GM18873 (cell line): ENCODE measurements around the gene MAS1L.

Source experiments
- ATAC-seq: cut with Tn5 transposase; IDR thresholded peaks from one replicate; pipeline ENCODE4 v1.9.1; 2021; ENCODE audit warnings: mild to moderate bottlenecking, moderate library complexity, moderate number of reproducible peaks; ENCODE audit not compliant: unreplicated experiment, low FRiP score

Gene MAS1L, protein sequence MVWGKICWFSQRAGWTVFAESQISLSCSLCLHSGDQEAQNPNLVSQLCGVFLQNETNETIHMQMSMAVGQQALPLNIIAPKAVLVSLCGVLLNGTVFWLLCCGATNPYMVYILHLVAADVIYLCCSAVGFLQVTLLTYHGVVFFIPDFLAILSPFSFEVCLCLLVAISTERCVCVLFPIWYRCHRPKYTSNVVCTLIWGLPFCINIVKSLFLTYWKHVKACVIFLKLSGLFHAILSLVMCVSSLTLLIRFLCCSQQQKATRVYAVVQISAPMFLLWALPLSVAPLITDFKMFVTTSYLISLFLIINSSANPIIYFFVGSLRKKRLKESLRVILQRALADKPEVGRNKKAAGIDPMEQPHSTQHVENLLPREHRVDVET

DNA sequence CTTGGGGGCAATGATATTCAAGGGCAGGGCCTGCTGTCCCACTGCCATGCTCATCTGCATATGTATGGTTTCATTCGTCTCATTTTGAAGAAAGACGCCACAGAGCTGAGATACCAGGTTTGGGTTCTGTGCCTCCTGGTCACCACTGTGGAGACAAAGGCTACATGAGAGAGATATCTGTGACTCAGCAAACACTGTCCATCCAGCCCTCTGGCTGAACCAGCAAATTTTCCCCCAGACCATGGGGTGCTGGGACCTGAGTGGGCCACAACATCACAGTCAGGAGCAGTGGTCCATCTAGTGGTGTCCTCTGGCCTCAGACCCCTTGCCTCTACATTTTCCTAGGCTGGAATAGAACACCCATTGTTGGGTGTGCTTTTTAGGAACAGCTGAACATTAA, at the start of gene MAS1L:
MAS1L (minus strand) TSS at position 297 of the 400 bp plus-strand sequence; CDS start at position 243, 54 bp downstream.
- ATAC-seq: no peak

DNA sequence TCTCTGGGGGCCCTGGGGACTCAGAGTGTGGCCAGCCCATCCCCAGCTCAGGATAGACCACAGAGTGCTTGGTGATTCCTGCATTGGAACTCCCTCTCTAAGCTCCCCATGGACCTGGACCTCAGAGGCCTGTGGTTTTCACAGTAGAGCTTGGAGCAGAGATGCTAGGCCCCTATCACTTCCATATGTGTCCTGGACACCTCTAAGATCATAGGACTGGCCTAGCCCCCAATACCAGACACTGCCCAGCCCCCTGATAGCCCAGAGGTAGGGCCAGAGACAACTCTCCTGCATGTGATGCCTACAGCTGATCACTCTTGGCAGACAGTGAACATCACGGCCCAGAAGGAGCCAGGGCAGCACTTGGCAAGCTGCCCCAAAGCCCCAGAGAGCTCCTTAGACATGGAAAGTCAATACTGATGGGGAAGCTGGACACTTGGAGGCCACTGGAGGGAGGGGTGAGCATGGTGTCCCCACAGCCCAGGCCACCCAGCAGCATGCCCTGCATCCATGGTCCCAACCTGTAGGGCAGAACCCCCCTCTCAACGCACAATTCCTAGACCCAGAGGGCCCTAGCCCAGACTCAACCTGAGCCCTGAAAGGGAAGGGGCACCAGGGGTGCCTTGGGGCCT, 44.7 kb upstream of the MAS1L start:
- no peak for ATAC-seq

DNA sequence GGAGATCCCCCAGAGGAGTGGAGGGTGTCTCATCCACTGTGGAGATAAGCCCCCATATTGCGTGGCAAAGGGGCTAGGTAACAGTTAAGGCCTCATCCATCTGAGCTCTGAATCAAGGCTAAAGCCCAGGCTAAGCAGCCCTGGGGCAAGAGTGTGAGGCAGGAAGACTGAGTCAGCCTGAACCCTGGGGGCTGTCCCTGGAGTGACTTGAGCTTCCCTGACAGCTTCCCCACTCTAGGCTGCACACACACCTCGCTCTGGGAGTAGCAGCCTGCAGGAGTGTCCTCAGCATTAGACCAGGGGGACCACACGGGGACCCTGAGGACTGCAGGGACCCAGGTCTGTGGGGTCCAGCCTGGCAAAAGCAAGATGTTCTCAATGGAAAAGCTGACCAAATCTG, 43.9 kb upstream of the MAS1L start:
- no peak for ATAC-seq

DNA sequence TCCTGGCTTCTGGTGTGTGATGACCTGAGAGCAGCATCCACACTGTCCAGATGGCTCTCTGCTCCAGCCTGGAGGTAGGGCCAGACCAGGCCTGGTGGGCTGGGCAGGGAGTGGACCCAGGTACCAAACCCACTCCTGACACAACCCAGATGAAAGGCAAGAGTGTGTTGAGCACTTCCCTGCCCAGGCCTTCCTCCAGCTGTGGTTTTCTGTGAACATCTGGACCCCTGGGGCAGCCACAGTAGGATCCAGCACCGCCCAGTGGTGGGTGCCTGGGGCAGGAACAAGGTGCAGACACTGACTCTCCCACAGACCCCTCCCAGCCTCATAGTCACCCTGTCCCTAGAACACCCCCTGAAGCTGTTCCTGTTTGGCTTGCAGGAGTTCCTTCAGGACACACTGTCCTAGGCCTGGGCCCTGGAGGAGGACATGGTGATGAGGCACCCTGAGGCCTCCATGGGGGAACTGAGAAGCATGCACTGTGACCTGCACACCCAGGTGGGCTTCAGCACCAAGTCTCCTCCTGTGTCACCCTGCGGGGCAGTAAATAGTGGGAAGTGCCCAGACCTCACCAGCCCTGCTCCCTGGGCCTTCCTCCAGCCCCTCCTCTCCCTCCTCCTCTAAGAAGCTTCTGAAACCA, 43.0 kb upstream of the MAS1L start:
- no peak for ATAC-seq

DNA sequence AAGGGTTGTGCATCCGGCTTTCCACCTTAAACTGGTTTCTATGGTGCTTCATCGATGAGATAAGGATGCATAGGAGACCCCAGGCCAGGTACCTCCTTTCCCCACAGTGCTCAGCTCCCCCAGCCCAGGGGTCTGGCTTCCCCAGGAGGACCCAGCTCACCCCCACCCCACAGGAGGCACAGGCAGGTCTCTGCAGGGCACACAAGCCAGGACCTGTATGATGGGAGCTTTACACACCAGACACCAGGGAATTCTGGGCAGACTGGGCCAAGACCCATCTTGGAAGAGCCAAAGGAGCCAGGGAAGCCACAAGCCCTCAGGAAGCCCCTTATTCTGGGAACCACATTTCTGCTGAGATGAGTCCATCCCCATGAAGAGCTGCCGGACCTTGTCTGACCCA, 42.2 kb upstream of the MAS1L start:
- no peak for ATAC-seq

DNA sequence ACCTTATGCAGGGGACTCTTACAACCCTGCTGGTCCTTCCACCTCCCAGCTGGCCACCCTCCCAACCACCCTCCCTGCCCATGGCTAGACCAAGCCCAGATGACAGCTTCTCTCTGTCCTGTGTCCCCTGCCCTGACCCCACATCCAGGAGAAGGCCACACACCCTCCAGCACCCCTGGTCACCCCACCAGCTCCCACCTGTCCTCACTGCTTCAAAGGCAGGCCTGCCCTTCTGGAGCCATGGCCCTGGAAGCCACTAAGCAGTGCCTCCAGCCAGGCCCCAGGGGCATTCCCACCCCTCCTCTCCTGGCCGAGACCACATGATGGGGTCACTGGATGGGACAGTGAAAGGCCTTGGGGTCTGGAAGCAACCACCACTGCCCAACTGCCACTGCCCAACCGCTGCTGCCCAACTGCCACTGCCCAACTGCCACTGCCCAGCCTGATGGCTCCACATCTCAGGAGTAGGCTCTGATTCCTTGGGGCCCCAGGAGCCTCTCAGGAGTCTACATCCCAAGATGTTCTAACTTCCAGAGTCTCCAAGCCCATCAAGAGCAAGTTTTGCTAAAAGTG, 41.3 kb upstream of the MAS1L start:
- no peak for ATAC-seq

DNA sequence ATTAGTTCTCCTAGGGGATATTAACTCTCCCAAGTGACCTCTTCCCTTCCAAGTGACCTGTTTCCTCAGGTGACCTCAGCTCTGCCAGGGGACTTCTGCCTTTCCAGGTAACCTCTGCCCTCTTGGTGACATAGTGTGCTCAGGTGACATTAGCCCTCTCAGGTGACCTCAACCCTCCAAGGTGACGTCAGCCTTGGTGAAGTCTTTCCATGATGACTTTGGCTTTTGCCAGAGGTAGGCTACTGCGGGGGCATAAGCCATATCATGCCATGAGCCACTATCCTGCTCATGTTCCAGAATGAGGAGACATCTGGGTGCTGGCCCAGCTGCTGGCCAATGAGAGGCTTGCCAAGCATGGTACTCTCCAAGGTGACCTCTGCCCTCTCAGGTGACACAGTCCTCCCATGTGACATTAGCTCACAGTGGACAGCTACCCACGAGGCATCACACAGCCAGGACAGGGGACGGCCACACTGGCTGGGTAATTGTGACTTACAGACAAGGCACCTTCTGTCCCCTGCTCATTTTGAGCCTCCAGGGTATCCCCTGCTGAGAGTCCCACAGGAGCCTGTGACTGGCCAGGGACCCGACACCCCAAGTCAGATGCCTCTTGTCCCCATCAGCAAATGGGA, 40.7 kb upstream of the MAS1L start:
- ATAC-seq: no peak

DNA sequence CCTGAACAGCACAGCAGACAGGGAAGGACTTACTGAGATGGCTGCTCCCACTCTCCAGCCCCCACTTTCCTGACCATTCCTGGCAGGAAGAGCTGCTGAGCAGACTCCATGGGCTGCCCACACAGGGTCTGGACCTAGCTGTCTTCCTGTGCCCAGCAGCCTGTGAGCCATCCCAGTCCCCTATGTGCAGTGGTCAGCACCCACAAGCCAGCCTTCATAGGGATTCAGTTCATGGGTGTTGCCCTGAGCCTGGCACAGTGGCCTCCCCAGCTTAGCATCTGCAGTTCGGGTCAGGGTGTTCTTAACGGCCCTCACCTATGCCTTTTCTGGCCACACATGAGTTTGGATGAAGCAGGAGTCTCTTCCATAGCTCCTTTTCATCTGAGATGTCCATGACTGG, 39.8 kb upstream of the MAS1L start:
- no peak for ATAC-seq

DNA sequence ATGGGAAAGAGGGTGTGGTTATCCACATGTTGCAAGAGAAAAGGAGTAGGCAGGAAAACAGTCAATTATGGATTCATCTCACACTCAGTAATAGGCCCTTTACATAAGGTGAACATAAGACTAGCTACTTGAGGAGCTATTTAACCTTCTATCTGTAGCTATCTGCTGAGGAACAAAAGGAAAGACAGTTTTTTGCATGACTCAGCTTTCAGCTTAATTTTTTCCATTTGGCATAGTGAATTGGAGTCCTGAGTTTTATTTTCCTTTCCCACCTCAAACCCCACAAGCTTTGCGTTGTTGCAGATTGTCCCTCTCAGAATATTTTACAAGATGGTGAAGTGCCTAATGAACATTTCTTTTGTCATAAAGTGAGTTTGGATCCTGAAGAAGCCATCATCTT, 39.4 kb upstream of the MAS1L start:
- ATAC-seq: no peak

DNA sequence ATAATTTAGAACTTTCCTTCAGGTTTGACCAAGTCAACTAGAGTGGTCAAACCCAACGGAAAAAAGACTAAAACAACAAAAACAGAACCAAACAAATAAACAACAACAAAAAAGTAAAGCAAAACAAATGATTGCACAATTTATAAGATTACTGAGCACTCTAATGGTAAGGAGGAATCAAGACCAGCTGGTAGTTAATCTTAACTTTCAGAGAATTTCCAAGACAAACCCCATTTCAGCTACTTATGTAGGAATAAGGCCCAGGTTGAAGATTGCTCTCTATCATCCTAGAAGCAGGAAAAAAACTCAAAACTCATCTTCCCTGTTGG, 37.5 kb upstream of the MAS1L start:
- no peak for ATAC-seq

DNA sequence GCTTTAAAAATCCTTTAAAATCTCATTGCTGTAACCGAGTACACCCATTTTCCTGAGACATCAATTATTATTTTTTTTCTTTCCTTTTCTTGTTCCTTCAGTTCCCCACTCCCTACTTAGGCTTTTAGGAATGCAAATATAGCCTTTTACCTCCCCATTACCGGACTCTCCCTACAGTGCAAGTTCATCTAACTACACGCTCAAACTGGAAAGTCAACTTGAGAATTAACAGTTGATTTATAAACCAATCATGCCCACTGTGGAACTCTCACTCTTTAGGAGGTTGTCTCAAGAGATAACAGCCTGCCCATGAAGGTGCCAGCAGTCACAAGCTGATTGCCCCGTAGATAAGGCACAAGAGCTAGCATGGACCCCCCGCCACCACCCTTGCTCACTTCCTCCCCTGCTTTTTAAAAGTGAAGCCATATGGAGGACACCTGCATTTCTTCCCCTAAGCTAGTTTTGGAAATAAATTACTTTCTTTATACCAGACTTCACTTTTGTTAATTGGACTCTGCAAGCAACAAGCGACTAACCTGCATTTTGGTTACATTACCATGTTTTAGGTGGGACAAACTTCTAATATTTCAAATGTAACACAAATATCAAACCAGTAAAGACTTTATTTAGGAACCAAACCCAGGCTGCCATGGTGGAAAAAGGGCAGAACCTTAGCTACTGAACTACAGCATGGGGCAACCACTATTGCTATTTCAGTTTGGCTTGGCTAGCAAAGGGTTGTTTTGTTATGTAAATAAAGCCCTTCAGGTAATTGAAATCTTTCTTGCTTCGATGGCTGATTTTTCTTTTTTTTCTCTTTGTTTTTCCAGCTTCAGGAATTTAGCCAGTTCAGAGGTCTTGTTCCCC, 36.9 kb upstream of the MAS1L start:
- ATAC-seq: no peak

DNA sequence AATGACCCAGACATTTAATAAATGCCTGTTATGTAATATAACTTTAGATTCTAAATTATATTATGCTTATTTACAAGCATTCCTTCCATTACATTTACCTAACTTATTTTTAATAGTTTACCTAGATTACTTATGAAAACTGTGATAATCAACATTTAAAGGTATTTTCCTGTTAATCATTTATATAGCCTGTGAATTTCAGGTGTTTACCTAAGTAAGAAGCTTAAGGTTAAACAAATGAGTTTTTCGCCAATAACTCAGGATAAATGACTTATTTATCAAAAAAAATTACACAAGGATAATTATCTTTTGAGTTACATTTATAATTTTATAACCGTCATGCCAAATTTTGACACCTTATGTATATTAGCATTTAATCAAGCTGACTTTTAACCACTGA, 36.3 kb upstream of the MAS1L start:
- no peak for ATAC-seq

DNA sequence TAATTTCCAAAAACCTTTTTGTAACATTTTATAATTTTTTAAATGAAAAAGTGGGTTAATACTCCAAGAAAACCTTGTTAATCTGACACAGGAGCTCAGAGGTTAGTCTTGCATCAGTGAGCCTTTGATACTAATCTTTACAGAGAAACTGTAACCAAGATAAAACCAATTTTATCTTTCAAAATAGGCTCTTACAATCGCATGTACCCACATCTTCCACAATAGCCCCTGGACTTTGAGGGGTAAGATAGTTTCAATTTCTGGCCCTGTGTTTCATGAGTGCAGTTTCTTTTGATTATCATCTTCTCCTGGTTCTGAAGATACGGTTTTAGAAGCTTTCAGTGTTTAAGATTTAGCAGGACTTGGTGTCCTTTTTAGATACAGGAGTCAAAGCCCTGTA, 34.5 kb upstream of the MAS1L start:
- no peak for ATAC-seq

DNA sequence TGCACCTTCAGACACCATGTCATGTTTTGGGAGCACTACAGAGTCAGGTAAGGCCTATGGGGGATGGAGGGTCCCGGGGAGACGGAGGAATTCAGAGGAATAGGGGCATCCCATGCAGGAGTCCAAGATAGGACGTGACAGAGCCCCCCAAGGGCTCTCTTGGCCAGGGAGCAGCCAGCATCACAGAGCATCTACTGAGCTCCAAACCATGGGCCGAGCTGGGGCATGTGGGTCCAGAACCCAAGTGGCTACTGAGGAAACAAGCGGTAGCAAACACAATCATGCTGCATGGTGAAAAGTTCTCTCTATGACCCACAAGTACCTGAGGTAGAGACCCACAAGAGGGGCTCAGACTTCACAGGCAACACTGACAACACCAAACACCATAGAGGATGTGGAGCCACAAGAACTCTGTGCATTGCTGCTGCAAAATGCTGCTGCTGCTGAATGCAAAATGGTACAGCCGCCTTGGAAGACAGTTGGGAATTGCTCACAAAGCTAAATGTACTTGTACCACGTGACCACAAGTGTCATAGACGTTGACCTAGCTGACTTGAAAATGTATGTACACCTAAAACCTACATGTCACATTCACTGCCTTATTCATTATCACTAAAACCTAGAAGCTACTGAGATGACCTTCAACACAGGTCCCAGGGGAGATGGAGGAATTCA, 33.4 kb upstream of the MAS1L start:
- ATAC-seq: no peak

DNA sequence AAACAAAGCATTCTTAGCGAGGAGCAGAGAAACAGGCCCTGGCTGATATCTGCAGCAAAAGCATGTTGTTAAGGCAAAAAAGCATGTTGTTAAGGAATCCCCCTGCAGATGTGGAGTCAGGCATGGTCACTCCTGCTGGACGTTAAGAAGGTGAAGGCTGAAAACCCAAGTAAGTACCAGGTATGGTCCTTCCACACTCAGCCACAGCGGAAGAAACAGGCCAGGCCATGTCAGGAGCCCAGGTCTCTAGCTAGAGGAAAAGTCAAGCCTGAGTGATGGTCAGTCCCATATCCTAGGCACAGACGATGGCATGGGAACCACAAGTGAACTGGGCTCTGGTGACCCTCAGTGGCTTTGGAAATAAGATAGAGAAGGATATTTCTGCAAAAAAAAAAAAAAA, 32.5 kb upstream of the MAS1L start:
- ATAC-seq: no peak

DNA sequence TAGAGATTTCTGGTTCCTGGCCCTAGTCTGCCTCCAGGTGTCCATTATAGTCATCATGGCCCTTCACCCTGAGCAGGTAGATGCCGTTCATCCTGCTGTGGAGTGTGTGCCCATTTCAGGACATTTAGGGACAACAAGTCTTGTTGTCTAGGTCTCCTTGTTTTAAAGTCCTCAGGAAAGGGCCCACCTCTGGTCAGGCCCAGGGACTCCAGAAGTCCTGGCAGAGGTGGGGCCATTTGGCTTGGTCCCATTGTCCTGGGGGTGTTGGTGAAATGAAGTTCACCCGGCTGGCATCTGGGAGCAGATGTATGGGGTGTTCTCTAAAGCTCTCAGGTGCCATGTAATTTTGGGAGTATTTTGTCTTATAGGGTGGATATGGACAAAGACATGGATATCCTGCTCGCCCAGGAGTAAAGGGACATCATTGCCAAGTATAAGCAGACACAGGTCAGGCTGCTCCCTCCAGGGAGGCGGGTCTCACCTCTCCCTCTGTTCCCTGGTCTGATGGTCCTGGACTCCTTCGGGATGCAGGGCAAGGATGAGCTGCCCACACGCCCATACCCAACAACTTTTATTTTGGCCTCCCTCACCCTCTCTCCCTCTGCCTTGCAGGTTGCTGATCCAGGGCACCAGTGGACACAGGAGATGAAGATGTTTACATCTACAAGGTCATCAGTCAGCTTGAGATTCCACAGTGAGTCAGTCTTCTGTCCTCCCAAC, 31.7 kb upstream of the MAS1L start:
- ATAC-seq: no peak

DNA sequence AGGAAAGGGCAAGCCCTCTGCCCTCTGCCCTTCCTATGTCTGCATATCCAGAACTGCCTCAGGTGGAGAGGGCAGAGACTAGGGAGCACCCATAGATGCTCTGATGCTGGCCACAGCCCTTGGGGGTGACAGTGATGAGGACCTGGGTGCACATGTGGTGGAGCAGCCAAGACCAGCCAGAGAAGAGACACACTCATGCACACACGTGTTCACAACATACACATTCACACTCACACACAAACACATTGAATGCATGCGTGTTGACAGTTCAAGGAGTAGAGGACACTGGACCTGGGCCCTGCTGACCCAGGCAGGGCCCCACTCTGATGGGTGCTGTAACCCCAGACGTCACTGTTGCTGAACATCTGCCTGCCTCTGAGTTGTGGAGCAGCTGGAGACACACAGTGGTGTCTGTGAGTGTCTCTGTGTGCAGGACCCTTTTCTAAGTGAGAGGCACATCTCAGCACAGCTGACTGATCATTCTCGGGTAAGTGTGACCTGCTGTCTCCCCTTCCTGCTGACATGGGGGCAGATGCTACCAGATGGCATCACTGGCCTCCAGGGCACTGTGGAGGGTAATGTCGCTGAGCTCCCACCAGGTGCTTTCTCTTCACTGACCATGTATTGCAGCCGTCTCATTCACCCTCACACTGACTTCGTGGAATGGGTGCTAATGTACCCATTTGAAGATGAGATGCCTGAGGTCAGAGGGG, 30.1 kb upstream of the MAS1L start:
- no peak for ATAC-seq

DNA sequence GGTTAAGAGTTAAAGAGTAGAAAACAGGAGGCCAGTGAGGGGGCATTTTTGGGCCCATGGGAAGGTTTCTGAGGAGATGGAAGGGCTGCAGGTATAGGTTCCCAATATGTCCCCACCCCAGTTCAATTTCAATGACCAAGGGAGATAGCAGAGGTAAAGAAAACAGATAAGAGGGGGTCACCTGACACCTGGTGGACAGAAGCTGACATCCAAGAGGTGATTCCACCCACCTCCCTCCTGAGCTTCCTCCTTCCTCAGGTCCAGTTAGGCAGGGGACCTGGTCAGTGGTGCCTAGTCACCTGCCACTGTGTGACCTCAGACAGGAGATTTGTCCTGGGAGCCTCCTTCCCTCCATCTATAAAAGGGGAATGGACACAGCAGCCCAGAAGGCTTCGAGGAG, 29.5 kb upstream of the MAS1L start:
- no peak for ATAC-seq
